Neural cell (in vitro differentiated cells): ENCODE data around the gene CEACAM6.

Source experiments
- CTCF ChIP-seq: fragments of 450-650 bp; IDR thresholded peaks from 2 replicates; pipeline ENCODE4 v1.5.1; 2014; ENCODE audit warnings: antibody characterized with exemption, mild to moderate bottlenecking, moderate library complexity; ENCODE audit not compliant: poor library complexity, severe bottlenecking
- EZH2 ChIP-seq: fragments of 200-600, 300-800 bp; shearing (Covaris generic), sonication (generic); IDR thresholded peaks from 2 replicates; pipeline ENCODE4 v1.6.1; 2014; ENCODE audit warnings: antibody characterized with exemption, low read length, borderline replicate concordance, mild to moderate bottlenecking; ENCODE audit not compliant: insufficient read depth, poor library complexity, severe bottlenecking
- MXI1 ChIP-seq: fragments of 450-650 bp; conservative IDR thresholded peaks from 2 replicates; pipeline ENCODE4 v1.6.1; 2014; ENCODE audit warnings: antibody characterized with exemption, mild to moderate bottlenecking; ENCODE audit not compliant: poor library complexity, severe bottlenecking
- TAF1 ChIP-seq: IDR thresholded peaks from 2 replicates; pipeline ENCODE4 v1.6.1; 2012; ENCODE audit warnings: low read depth

- TF ChIP-seq MXI1 (no peak), CTCF (no peak), TAF1 (no peak), EZH2 (no peak)
Measured at GRCh38 chr19:41753159-41753558, 2.2 kb upstream of the CEACAM6 start.
